K562 (cell line): ENCODE measurements around the gene SENP7. TPM values are rescaled to one million over a fixed set of nuclear protein-coding genes. Genes with fewer than 3 reads are reported as not detected.

Experiments used
- CHD4 ChIP-seq: fragments of 200-600 bp; sonication (generic); IDR thresholded peaks from 3 replicates; pipeline ENCODE4 v1.6.1; 2012; ENCODE audit warnings: low read depth, mild to moderate bottlenecking, mixed read lengths, low read length, inconsistent platforms; ENCODE audit not compliant: insufficient read depth, insufficient replicate concordance, poor library complexity, severe bottlenecking
- CREB1 ChIP-seq, 2 experiments: sonication (generic) in 1 of 2; formaldehyde crosslinking in 1 of 2; IDR thresholded peaks; 2 replicates each; pipeline versions ENCODE4 v1.6.1 to v1.8.0; 2012 to 2022; ENCODE audit warnings: inconsistent platforms in 1 of 2, mild to moderate bottlenecking in 1 of 2, missing genetic modification reagents in 1 of 2, moderate library complexity in 1 of 2
- CSDE1 ChIP-seq, 2 experiments: fragments of 450-650 bp; IDR thresholded peaks; 2 replicates each; pipeline ENCODE4 v1.6.1; 2016; ENCODE audit warnings: mild to moderate bottlenecking in 1 of 2
- CXXC5 ChIP-seq: fragments of 250-450 bp; sonication (Bioruptor Pico); IDR thresholded peaks from 2 replicates; pipeline ENCODE4 v1.8.0; 2022; ENCODE audit warnings: inconsistent platforms, mild to moderate bottlenecking, moderate library complexity
- ETV5 ChIP-seq: sonication (generic); formaldehyde crosslinking; IDR thresholded peaks from 2 replicates; pipeline ENCODE4 v1.4.0; 2020; ENCODE audit warnings: low read depth, mild to moderate bottlenecking, missing genetic modification reagents
- ETV6 ChIP-seq, 3 experiments: fragments of 150-350 bp in 1 of 3; sonication (generic) in 1 of 3; formaldehyde crosslinking in 1 of 3; IDR thresholded peaks; 2 replicates each; pipeline versions ENCODE4 v1.6.1 to v1.8.0; 2014 to 2022; ENCODE audit warnings: borderline replicate concordance in 2 of 3, low read depth in 2 of 3, antibody characterized with exemption in 1 of 3, low read length in 1 of 3, mild to moderate bottlenecking in 1 of 3, missing genetic modification reagents in 1 of 3
- EWSR1 ChIP-seq: fragments of 450-650 bp; IDR thresholded peaks from 2 replicates; pipeline ENCODE4 v1.6.1; 2018; ENCODE audit warnings: borderline replicate concordance, mild to moderate bottlenecking, low read depth, moderate library complexity; ENCODE audit not compliant: partially characterized antibody
- GABPB2 ChIP-seq: fragments of 250-450 bp; sonication (Bioruptor Pico); conservative IDR thresholded peaks from 2 replicates; pipeline ENCODE4 v1.5.1; 2021; ENCODE audit warnings: mild to moderate bottlenecking
- MYC ChIP-seq, 2 experiments: fragments of 250-450 bp in 1 of 2; sonication (Bioruptor Pico) in 1 of 2; IDR thresholded peaks; 2 replicates each; pipeline versions ENCODE4 v1.5.1 to v1.6.1; 2012 to 2021; ENCODE audit warnings: low read depth in 2 of 2, borderline replicate concordance in 1 of 2, improper control_type of control experiment in 1 of 2, low read length in 1 of 2, mild to moderate bottlenecking in 1 of 2, moderate library complexity in 1 of 2
- NCOA2 ChIP-seq, 2 experiments: fragments of 450-650 bp; IDR thresholded peaks; 2 replicates each; pipeline ENCODE4 v1.6.1; 2018; ENCODE audit warnings: mild to moderate bottlenecking in 2 of 2, moderate library complexity in 1 of 2; ENCODE audit not compliant: partially characterized antibody in 2 of 2
- NR2C2 ChIP-seq, 2 experiments: fragments of 200-800 bp in 1 of 2; sonication (Bioruptor generic) in 1 of 2; sonication (generic) in 1 of 2; formaldehyde crosslinking in 1 of 2; IDR thresholded peaks; 2 replicates each; pipeline versions ENCODE4 v1.6.1 to v1.8.0; 2016 to 2022; ENCODE audit warnings: mild to moderate bottlenecking in 1 of 2, missing compliant biosample characterization in 1 of 2, missing genetic modification characterization in 1 of 2, missing genetic modification reagents in 1 of 2
- PCBP1 ChIP-seq: fragments of 200-400 bp; formaldehyde crosslinking; IDR thresholded peaks from 2 replicates; pipeline ENCODE4 v1.6.1; 2018; ENCODE audit warnings: mild to moderate bottlenecking, low read depth, low read length; ENCODE audit not compliant: poor library complexity, severe bottlenecking
- PHB2 ChIP-seq: fragments of 450-650 bp; IDR thresholded peaks from 2 replicates; pipeline ENCODE4 v1.6.1; 2017; ENCODE audit warnings: low read depth
- PHF20 ChIP-seq: fragments of 450-650 bp; IDR thresholded peaks from 2 replicates; pipeline ENCODE4 v1.6.1; 2018; ENCODE audit not compliant: partially characterized antibody
- RNF2 ChIP-seq: sonication (generic); IDR thresholded peaks from 2 replicates; pipeline ENCODE4 v1.6.1; 2016
- SMARCC2 ChIP-seq: fragments of 450-650 bp; IDR thresholded peaks from 2 replicates; pipeline ENCODE4 v1.6.1; 2017; ENCODE audit warnings: antibody characterized with exemption, moderate library complexity, mild to moderate bottlenecking, low read depth
- SREBF1 ChIP-seq: fragments of 150-350 bp; IDR thresholded peaks from 2 replicates; pipeline ENCODE4 v1.6.1; 2014; ENCODE audit warnings: antibody characterized with exemption, low read depth, low read length, borderline replicate concordance
- TBL1XR1 ChIP-seq, 2 experiments: IDR thresholded peaks; 2 replicates each; pipeline ENCODE4 v1.6.1; 2012; ENCODE audit warnings: improper control_type of control experiment in 2 of 2, low read length in 2 of 2, mild to moderate bottlenecking in 1 of 2
- TRIM24 ChIP-seq, 2 experiments: fragments of 450-650 bp; IDR thresholded peaks; 2 replicates each; pipeline ENCODE4 v1.6.1; 2016
- ZC3H8 ChIP-seq: fragments of 450-650 bp; IDR thresholded peaks from 2 replicates; pipeline ENCODE4 v1.6.1; 2017
- ZKSCAN3 ChIP-seq: fragments of 250-450 bp; sonication (Bioruptor Pico); IDR thresholded peaks from 2 replicates; pipeline ENCODE4 v1.4.0; 2020
- ZNF133 ChIP-seq: fragments of 250-450 bp; sonication (Bioruptor Pico); IDR thresholded peaks from 2 replicates; pipeline ENCODE4 v1.4.0; 2020; ENCODE audit warnings: mild to moderate bottlenecking
- ZNF140 ChIP-seq: fragments of 250-450 bp; sonication (Bioruptor Pico); IDR thresholded peaks from 2 replicates; pipeline ENCODE4 v1.8.0; 2021; ENCODE audit warnings: moderate library complexity, mild to moderate bottlenecking, inconsistent platforms
- ZNF586 ChIP-seq: fragments of 450-650 bp; formaldehyde crosslinking; conservative IDR thresholded peaks from 2 replicates; pipeline ENCODE4 v1.4.0; 2020; ENCODE audit warnings: mild to moderate bottlenecking, moderate library complexity
- polyA plus RNA-seq, 8 experiments: library from polyadenylated mRNA; depleted of rRNA in 4 of 8; stranded (reverse) in 5 of 8; unstranded in 3 of 8; fragments of >200 nt; fragmentation: Nextera tagmentation in 2 of 8; fragmentation: Illumina TruSeq in 1 of 8; extraction: Ambion mirVana in 2 of 8; extraction: Trizol in 1 of 8; gene quantifications; 2 replicates each; pipeline versions ENCODE4 v1.2.1 to v1.2.3, GENCODE V29; 2011 to 2014; ENCODE audit warnings: inconsistent platforms in 1 of 8, missing spikeins in 1 of 8
- total RNA-seq, 7 experiments: library from RNA; depleted of rRNA in 6 of 7; stranded (reverse); fragments of >200 nt in 6 of 7; fragmentation: Illumina TruSeq in 2 of 7; extraction: Trizol in 2 of 7; gene quantifications; 2 replicates each; pipeline versions ENCODE4 v1.2.1 to v1.2.3, GENCODE V29; 2011 to 2021; ENCODE audit warnings: low replicate concordance in 1 of 7
- TF ChIP-seq, protein P1 (sequence below), 2 experiments: fragments of 450-650 bp; conservative IDR thresholded peaks; 2 replicates each; pipeline ENCODE4 v1.6.1; 2017; ENCODE audit warnings: mild to moderate bottlenecking in 2 of 2, moderate library complexity in 2 of 2

SENP7 gene
- total and polyA plus RNA-seq, 9 of the 15 experiments (the other 6 are each of a cell fraction or from before 2014, with no cell fraction given) = 4.1 to 21.9 (median 10.7) TPM

DNA sequence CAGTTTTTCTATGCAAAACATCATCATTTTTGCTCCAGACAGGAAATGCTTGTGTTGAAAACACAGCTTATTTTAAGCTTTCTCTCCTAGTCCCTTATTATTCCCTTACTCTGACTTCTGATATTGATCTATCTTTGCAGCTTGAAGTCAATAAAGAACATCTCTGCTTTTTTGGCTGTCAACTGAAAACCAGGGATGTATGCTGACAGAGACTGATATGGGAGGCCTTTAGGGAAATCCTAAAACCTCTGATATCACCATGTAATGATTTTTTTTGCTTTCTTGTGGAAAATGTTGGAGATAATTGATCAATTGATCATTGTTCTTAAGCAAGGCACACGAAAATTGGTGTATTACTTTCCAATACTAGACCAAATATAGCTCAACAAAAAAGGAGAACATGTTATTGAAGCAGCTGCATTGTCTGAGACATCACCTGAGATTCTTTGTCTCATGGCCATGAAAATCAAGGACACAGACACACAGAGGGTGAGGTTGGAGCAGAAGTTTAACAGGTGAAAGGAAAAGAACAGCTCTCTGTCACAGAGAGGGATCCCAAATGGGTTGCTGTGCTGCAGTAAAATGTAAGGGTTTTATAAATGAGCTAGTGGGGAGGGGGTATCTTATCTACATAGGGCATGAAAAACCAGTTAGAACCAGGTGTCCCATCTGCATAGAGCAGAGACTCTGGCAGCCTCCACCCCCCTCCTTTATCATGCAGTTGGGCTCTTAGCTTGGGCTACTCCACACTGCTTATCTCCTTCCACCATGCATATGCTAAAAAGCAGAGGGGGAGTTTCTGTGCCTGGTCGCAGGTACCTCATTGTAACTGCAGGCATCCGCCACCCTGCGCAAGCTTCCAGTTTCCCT lies 17.0 kb upstream of the SENP7 start (continued):
- TF ChIP-seq NR2C2 (CRISPR knock-in tag; IDR thresholded peaks at IDR 0.05) (no peak), NR2C2 (tag; IDR thresholded peaks at IDR 0.05) (0 out of 2 replicates have a peak, but pooled peaks have one; percentile 8), ZKSCAN3 (CRISPR knock-in tag) (no peak), CXXC5 (CRISPR knock-in tag) (peak; percentile 69), PHB2 (peak; percentile 87; the same call in 1 of the 2 replicates), CREB1 (IDR thresholded peaks at IDR 0.05) (peak; percentile 69), CREB1 (CRISPR knock-in tag; IDR thresholded peaks at IDR 0.05) (no peak), ZNF133 (no peak), ZNF586 (CRISPR knock-in tag) (no peak), TBL1XR1 (IDR thresholded peaks at IDR 0.05; ENCODE audit: low read length in 2 of 2) (peak; percentile 93), TRIM24 (IDR thresholded peaks at IDR 0.05) (peak; percentile 97 to 98), MYC (IDR thresholded peaks at IDR 0.05; ENCODE audit: low read depth, low read length) (peak; percentile 72), MYC (CRISPR knock-in tag; IDR thresholded peaks at IDR 0.05; ENCODE audit: borderline replicate concordance, low read depth) (no peak), ZC3H8 (no peak), PCBP1 (no peak), ETV5 (0 out of 2 replicates have a peak, but pooled peaks have one; percentile 20), EWSR1 (no peak), CSDE1 (IDR thresholded peaks at IDR 0.05) (no peak), ZNF140 (CRISPR knock-in tag) (no peak), CHD4 (no peak), PHF20 (no peak), ETV6 (IDR thresholded peaks at IDR 0.05; ENCODE audit: borderline replicate concordance in 1 of 2, low read depth in 2 of 2, low read length in 1 of 2) (0 out of 4 replicates have a peak, but pooled peaks of 1 of the 2 experiments have one; percentile 53), ETV6 (CRISPR knock-in tag; IDR thresholded peaks at IDR 0.05; ENCODE audit: borderline replicate concordance) (no peak), RNF2 (peak; percentile 91), SMARCC2 (peak; percentile 83), SREBF1 (no peak), NCOA2 (IDR thresholded peaks at IDR 0.05; ENCODE audit: partially characterized antibody in 2 of 2) (peak; percentile 33 to 49), GABPB2 (CRISPR knock-in tag) (no peak)
- TF ChIP-seq, protein P1, sequence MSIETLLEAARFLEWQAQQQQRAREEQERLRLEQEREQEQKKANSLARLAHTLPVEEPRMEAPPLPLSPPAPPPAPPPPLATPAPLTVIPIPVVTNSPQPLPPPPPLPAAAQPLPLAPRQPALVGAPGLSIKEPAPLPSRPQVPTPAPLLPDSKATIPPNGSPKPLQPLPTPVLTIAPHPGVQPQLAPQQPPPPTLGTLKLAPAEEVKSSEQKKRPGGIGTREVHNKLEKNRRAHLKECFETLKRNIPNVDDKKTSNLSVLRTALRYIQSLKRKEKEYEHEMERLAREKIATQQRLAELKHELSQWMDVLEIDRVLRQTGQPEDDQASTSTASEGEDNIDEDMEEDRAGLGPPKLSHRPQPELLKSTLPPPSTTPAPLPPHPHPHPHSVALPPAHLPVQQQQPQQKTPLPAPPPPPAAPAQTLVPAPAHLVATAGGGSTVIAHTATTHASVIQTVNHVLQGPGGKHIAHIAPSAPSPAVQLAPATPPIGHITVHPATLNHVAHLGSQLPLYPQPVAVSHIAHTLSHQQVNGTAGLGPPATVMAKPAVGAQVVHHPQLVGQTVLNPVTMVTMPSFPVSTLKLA (conservative IDR thresholded peaks at IDR 0.05) = 0 out of 4 replicates have a peak, but pooled peaks of 1 of the 2 experiments have one; percentile 48
